Nephron progenitor cell (in vitro differentiated cells): Measurements from ENCODE around the gene SETDB1.

ENCODE experiments used
- DNase-seq: peaks from one replicate; pipeline ENCODE4 v3.0.0; 2021
- H3K27ac Mint-ChIP-seq: 2 replicates; pipeline ENCODE4 v1.8.0; 2021; ENCODE audit warnings: mild to moderate bottlenecking, moderate library complexity, mixed read lengths
- H3K27me3 Mint-ChIP-seq: 2 replicates; pipeline ENCODE4 v1.8.0; 2021; ENCODE audit warnings: mild to moderate bottlenecking, low read depth, mixed read lengths; ENCODE audit not compliant: poor library complexity
- H3K36me3 Mint-ChIP-seq: 2 replicates; pipeline ENCODE4 v1.8.0; 2021; ENCODE audit warnings: low read depth, mixed read lengths
- H3K4me1 Mint-ChIP-seq: 2 replicates; pipeline ENCODE4 v1.8.0; 2021; ENCODE audit warnings: mixed read lengths
- H3K4me3 Mint-ChIP-seq: 2 replicates; pipeline ENCODE4 v1.8.0; 2021; ENCODE audit warnings: mild to moderate bottlenecking, moderate library complexity, mixed read lengths
- H3K9me3 Mint-ChIP-seq: 2 replicates; pipeline ENCODE4 v1.8.0; 2021; ENCODE audit warnings: mild to moderate bottlenecking, moderate library complexity, mixed read lengths
- TF ChIP-seq, protein P1 (sequence below): fragments of 200-600 bp; sonication (generic); IDR thresholded peaks from 2 replicates; pipeline ENCODE4 v1.5.0; 2021; ENCODE audit warnings: antibody characterized with exemption

SETDB1 gene

DNA sequence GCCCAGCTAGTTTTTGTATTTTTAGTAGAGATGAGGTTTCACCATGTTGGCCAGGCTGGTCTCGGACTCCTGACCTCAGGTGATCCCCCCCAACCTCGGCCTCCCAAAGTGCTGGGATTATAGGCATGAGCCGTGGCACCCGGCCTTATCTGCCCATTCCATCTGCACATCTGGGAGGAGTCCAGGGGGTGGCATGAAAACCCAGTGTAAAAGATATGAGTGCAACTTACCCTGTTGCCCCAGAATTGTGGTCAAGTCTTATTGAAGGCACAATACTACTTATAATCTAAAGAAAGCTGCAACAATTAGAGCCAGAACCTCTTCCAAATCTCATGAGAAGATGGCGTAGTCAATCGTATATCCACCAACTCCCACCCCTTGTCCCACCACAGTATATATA is 20.9 kb upstream of the SETDB1 start:
- no peaks in the 10 kb centered on the region for H3K27me3 Mint-ChIP-seq
- no peak overlapping the region for H3K27ac Mint-ChIP-seq
- H3K9me3 Mint-ChIP-seq: peaks cover 15% of the 10 kb centered on the region
- no peaks in the 10 kb centered on the region for H3K36me3 Mint-ChIP-seq
- no peak for DNase-seq
- H3K4me3 Mint-ChIP-seq: no peak overlapping the region
- TF ChIP-seq, protein P1, sequence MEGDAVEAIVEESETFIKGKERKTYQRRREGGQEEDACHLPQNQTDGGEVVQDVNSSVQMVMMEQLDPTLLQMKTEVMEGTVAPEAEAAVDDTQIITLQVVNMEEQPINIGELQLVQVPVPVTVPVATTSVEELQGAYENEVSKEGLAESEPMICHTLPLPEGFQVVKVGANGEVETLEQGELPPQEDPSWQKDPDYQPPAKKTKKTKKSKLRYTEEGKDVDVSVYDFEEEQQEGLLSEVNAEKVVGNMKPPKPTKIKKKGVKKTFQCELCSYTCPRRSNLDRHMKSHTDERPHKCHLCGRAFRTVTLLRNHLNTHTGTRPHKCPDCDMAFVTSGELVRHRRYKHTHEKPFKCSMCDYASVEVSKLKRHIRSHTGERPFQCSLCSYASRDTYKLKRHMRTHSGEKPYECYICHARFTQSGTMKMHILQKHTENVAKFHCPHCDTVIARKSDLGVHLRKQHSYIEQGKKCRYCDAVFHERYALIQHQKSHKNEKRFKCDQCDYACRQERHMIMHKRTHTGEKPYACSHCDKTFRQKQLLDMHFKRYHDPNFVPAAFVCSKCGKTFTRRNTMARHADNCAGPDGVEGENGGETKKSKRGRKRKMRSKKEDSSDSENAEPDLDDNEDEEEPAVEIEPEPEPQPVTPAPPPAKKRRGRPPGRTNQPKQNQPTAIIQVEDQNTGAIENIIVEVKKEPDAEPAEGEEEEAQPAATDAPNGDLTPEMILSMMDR: no peak
- no peaks in the 10 kb centered on the region for H3K4me1 Mint-ChIP-seq

DNA sequence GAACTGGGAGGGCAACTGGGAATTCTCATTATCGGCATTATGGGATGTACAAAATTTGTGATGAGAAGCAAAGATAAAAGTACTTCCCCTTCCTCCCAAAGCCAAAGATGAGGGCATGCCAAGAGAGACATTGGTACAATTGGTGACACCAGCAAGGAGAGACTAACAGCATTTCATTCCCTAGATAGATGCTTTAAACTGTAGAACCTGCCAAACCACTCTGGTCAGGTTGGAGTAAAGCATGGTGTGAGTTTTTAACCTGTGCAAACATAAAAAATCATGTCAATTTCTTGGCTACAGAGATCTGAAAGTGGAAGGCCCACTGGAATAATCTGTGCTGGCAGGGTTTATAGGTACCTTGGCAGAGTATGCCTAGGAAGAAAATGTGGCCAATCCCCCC is 19.8 kb upstream of the SETDB1 start:
- no peaks in the 10 kb centered on the region for H3K36me3 Mint-ChIP-seq
- H3K27ac Mint-ChIP-seq: no peak overlapping the region
- no peak overlapping the region for H3K4me3 Mint-ChIP-seq
- TF ChIP-seq, protein P1: no peak
- peaks cover 16% of the 10 kb centered on the region for H3K9me3 Mint-ChIP-seq
- H3K4me1 Mint-ChIP-seq: no peaks in the 10 kb centered on the region
- H3K27me3 Mint-ChIP-seq: no peaks in the 10 kb centered on the region
- no peak for DNase-seq

DNA sequence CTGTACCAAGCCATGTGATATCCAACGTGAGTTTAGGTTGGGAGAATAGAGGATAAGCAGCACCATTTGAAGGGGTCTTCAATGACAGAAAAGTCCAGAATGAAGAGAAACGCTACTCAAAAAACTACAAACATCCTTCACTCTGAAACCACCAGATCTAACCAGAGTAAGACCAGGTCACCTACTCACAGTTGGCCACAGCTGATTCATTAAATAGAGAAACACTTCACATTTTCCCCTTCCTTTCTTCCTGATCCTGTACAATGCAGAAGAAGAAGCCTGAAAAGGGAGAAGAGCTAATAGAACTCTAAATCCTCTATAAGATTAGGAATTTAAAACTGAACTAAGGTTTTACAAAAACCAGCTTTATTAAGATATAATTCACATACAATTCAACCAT is 19.4 kb upstream of the SETDB1 start:
- Mint-ChIP-seq H3K9me3 (peaks cover 14% of the 10 kb centered on the region), H3K27ac (no peak overlapping the region), H3K27me3 (no peaks in the 10 kb centered on the region), H3K36me3 (no peaks in the 10 kb centered on the region), H3K4me3 (no peak overlapping the region), H3K4me1 (no peaks in the 10 kb centered on the region)
- TF ChIP-seq, protein P1: no peak
- DNase-seq: no peak

DNA sequence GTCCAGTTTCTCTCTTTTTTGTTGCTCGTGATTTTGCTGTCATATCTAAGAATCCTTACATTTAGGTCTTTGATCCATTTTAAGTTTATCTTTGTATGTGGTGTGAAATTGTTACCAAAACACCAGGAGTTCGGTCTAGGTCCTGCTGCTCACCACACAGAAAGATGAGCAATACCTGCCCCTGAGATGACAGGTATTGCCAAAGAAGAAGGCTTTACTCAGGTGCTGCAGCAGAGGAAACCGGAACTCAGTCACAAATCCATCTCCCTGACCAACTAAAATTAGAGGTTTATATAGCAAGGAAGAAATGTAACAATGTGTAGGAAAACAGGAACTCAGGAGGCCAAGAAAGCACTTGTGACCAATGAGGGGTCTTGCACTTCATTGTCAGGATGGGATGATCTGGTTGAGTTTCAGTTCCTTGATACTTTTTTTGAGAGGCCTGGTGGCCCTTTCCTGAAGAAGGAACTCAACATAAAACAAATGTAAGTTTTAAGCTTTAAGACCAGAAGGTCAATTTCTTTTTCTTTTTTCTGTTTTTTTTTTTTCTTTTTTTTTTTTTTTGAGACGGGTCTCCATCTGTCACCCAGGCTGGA is 16.5 kb upstream of the SETDB1 start:
- Mint-ChIP-seq H3K27ac (no peak overlapping the region), H3K36me3 (no peaks in the 10 kb centered on the region), H3K4me1 (no peaks in the 10 kb centered on the region), H3K27me3 (no peaks in the 10 kb centered on the region), H3K9me3 (peaks cover 14% of the 10 kb centered on the region), H3K4me3 (no peak overlapping the region)
- no peak for DNase-seq
- TF ChIP-seq, protein P1: no peak

DNA sequence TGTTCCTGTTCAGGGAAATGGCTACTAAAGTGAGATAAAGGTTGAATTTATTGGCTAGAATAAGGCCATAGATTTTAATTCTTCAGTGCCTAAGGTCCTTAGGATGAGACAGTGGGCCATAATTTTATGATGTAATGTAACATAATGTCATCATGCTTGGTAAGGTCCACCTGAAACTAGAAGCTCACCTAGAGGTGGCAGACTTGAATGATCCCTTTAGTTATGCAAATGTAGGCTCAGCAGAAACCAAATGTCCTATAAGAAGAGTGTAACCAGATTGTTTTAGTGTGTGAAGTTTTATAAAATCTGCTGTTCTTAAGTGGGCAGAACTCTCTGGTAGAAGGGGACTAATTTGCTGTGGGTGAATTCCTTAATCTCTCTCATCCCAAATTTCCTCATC is 13.5 kb upstream of the SETDB1 start:
- TF ChIP-seq, protein P1: no peak
- DNase-seq: no peak
- Mint-ChIP-seq H3K27ac (no peak overlapping the region), H3K27me3 (peaks cover 5% of the 10 kb centered on the region), H3K36me3 (no peaks in the 10 kb centered on the region), H3K4me3 (no peak overlapping the region), H3K4me1 (no peaks in the 10 kb centered on the region), H3K9me3 (peaks cover 14% of the 10 kb centered on the region)

DNA sequence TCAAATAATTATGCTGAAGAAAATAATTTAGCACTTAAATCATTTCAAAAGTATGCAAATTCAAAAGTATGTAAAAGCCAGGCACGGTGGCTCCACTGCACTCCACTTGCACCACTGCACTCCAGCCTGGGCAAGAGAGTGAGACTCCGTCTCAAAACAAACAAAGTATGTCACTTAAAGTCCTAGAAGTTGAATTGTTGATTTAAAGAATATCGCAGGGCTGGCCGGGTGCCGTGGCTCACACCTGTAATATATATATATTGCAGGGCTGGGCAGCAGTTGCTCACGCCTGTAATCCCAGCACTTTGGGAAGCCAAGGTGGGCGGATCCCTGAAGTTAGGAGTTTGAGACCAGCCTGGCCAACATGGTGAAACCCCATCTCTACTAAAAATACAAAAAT is 8.8 kb upstream of the SETDB1 start:
- Mint-ChIP-seq H3K9me3 (no peaks in the 10 kb centered on the region), H3K4me1 (peaks cover 5% of the 10 kb centered on the region), H3K27me3 (peaks cover 11% of the 10 kb centered on the region), H3K4me3 (no peak overlapping the region), H3K27ac (no peak overlapping the region), H3K36me3 (no peaks in the 10 kb centered on the region)
- no peak for DNase-seq
- TF ChIP-seq, protein P1: no peak
